Skeletal muscle tissue (tissue), 4 donors: ENCODE results near the gene TSPOAP1. TPM values are rescaled to one million over a fixed set of nuclear protein-coding genes. Genes with fewer than 3 reads are reported as not detected.

Experiments used
- H3K27ac ChIP-seq: one replicate; pipeline ENCODE4 v1.7.0; 2013; ENCODE audit warnings: mild to moderate bottlenecking, low read depth, low read length, inconsistent platforms
- H3K27me3 ChIP-seq, 3 donors: one replicate each; pipeline ENCODE4 v1.7.0; 2013; ENCODE audit warnings: low read length in 3 of 3; ENCODE audit not compliant: control insufficient read depth in 3 of 3, insufficient read depth in 3 of 3
- H3K36me3 ChIP-seq, 3 donors: one replicate each; pipeline ENCODE4 v1.7.0; 2013; ENCODE audit warnings: low read length in 3 of 3; ENCODE audit not compliant: control insufficient read depth in 3 of 3, insufficient read depth in 3 of 3
- H3K4me1 ChIP-seq, 3 donors: one replicate each; pipeline ENCODE4 v1.7.0; 2013; ENCODE audit warnings: low read length in 3 of 3, mild to moderate bottlenecking in 3 of 3; ENCODE audit not compliant: control insufficient read depth in 3 of 3, insufficient read depth in 3 of 3
- H3K4me3 ChIP-seq, 3 donors: one replicate each; pipeline ENCODE4 v1.7.0; 2013; ENCODE audit warnings: low read length in 3 of 3
- H3K9ac ChIP-seq, 3 donors: one replicate each; pipeline ENCODE4 v1.7.0; 2013; ENCODE audit warnings: low read length in 3 of 3, mild to moderate bottlenecking in 3 of 3, moderate library complexity in 2 of 3, low read depth in 1 of 3
- H3K9me3 ChIP-seq, 3 donors: one replicate each; pipeline ENCODE4 v1.7.0; 2013; ENCODE audit warnings: low read length in 3 of 3; ENCODE audit not compliant: control insufficient read depth in 3 of 3
- total RNA-seq: library from RNA; depleted of rRNA; stranded (reverse); fragments of >200 nt; gene quantifications from one replicate; pipeline ENCODE4 v1.2.3, GENCODE V29; 2014
- donor health status: Osteomylitis.

The TSPOAP1 gene
- total RNA-seq, 1 donor from 2014 or later: 1.0 TPM

DNA sequence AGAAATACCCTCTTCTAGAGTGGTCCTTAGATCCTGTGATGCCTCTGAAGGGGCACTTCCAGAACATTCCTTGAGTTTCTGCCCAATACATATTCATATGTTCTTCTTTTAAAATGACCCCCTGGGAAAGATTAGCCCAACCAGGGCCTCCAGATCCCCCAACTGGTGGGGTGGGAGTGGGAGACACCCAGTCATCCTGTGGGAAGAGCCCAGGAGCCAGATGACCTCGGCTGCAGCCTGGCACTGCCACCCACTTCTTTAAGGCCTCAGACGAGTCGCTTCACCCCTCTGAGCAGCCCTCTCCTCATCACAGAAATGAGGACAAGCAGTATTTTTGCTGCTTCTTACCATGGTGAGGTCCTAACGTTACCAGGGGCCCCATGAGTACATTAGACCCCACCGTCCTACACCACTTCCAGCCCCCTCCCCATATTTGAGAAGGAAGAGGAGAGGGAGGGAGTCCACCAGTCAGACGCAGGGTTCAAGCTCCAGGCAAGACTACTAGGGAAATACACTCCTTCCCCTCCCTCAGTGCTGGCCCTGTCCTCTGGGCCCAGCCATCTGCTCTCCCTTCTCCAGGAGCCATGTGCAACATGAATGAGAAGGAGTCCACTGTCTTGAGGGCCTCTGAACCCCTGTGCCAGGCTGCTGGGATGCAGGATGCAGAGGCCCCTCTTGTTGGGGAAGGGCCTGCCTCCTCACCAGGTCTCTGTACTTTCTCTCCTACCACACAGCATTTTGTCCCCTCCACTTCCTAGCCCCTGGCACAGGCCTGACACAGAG lies 59.6 kb downstream of the TSPOAP1 start:
- peaks cover 3 to 19% (median 8%) of the 10 kb centered on the region in 3 donors for H3K27me3 ChIP-seq
- no peak overlapping the region for H3K9ac ChIP-seq
- H3K9me3 ChIP-seq: no peaks in the 10 kb centered on the region
- no peak overlapping the region for H3K27ac ChIP-seq
- no peaks in the 10 kb centered on the region for H3K36me3 ChIP-seq
- no peaks in the 10 kb centered on the region for H3K4me1 ChIP-seq
- H3K4me3 ChIP-seq: no peak overlapping the region

DNA sequence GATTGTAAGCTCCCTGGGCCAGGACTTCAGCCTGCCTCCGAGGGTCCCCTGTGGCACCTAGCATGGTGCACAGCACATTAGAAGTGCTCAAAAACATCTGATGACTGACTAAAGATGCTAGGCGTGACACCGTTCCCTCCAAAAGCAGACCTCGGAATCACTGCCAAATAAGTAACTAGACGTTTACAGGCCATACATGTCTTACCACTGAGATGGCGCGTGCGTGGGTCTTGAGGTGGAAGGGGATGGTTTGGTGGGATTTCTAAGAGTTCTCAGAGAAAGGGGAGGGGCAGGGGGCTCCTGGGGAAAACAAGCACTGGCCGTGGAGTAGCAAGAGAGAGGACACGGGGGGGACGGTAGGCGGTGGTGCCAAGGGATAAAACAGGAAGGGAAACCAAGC lies 60.3 kb downstream of the TSPOAP1 start:
- H3K27ac ChIP-seq: no peak overlapping the region
- H3K9me3 ChIP-seq: no peaks in the 10 kb centered on the region
- H3K4me3 ChIP-seq: no peak overlapping the region
- no peaks in the 10 kb centered on the region for H3K36me3 ChIP-seq
- H3K27me3 ChIP-seq: peaks cover 8 to 23% (median 14%) of the 10 kb centered on the region in 3 donors
- no peak overlapping the region for H3K9ac ChIP-seq
- H3K4me1 ChIP-seq: peaks cover 0 to 3% (median 0%) of the 10 kb centered on the region in 3 donors

DNA sequence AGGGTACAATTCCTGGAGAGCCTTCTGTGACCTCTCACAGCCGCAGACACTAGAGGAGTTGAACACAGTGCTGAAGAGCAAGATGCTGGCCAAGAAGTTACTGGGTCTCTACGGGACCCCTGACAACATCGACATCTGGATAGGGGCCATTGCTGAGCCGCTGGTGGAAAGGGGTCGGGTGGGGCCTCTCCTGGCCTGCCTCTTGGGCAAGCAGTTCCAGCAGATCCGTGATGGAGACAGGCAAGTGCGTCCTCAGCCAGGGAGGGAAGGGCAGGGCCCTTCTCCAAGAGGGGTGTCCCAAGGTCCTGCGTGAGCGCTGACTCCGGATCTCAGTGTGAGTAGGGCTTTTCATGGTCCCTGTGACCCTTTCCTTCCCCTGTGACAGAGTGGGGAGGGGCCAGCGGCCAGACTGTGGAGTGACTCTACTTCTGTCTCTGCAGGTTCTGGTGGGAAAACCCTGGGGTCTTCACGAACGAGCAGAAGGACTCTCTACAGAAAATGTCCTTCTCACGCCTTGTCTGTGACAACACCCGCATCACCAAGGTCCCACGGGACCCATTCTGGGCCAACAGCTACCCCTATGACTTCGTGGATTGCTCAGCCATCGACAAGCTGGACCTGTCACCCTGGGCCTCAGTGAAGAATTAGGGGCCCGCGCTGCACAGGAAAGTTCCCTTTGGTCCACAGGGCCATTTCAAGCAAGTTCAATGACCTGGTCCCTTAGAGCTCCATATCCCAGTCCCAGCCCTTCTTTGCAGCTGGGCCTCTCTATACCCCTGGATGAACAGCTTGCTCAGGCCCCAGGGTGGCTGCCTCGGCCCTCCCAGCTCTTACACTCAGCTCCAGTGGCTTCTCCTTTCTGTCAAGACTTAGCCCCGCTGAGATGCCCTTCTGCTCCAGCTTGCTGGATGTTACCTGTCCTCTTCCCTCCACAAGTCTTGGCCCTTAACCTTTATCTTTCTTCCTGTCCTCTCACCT lies 61.0 kb downstream of the TSPOAP1 start:
- Histone ChIP-seq H3K4me1 (peaks cover 0 to 3% (median 0%) of the 10 kb centered on the region in 3 donors), H3K27me3 (peaks cover 8 to 26% (median 14%) of the 10 kb centered on the region in 3 donors), H3K27ac (no peak overlapping the region), H3K36me3 (no peaks in the 10 kb centered on the region), H3K4me3 (no peak overlapping the region), H3K9ac (no peak overlapping the region), H3K9me3 (no peaks in the 10 kb centered on the region)

DNA sequence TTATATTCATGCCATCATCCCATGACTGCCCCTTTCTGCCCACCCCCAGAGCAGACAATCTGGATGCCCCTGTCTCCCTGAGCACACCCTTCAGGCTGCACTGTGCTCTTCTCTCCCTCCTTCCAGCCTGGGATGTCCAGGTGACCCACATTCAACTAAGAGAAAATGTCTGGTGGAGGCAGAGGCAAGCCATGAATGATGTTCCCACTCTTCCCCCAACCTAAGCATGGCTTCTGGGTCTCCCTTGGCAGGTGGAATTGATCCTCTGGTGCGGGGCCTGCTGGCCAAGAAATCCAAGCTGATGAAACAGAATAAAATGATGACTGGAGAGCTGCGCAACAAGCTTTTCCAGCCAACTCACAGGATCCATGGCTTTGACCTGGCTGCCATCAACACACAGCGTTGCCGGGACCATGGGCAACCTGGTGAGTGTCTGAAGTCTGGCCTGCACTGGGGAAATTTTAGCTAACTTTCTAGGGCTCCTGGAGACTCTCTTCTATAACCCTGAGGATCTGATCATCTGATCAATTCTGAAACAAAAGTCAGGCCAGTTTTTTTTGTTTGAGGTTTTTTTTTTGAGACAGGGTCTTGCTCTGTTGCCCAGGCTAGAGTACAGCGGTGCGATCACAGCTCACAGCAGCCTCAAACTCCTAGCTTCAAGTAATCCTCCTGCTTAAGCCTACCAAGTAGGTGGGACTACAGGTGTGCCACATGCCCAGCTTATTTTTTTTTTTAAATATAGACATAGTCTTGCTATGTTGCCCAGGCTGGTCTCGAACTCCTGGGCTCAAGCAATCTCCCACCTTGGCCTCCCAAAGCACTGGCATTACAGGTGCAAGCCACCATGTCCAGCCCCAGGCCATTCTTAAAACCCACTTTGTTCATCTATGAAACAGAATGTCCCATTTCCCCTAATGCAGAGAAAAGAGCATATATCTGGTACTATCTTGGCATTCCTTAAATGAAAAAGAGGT lies 62.4 kb downstream of the TSPOAP1 start:
- Histone ChIP-seq H3K4me1 (peaks cover 0 to 3% (median 0%) of the 10 kb centered on the region in 3 donors), H3K9me3 (no peaks in the 10 kb centered on the region), H3K27ac (no peak overlapping the region), H3K4me3 (no peak overlapping the region), H3K27me3 (peaks cover 14 to 28% (median 14%) of the 10 kb centered on the region in 3 donors), H3K36me3 (no peaks in the 10 kb centered on the region), H3K9ac (no peak overlapping the region)

DNA sequence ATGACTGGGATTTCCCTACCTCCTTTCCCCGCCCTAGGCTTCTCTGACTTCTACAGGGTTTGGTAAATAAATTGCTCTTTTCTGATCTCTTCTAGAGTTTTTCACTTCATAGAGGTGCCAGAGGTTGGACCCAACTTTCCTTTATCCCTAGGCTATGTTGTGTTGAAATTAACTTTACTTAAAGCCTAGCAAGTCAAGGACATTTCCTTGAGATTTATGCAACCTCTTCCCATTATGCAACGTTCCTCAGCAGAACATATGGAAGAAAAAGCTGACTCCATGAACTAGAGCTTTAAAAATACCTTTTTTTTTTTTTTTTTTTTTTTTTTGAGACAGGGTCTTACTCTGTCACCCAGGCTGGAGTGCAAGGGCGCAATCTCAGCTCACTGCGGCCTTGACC lies 63.3 kb downstream of the TSPOAP1 start:
- H3K4me3 ChIP-seq: no peak overlapping the region
- peaks cover 0 to 3% (median 0%) of the 10 kb centered on the region in 3 donors for H3K4me1 ChIP-seq
- peaks cover 14 to 28% (median 14%) of the 10 kb centered on the region in 3 donors for H3K27me3 ChIP-seq
- H3K9me3 ChIP-seq: no peaks in the 10 kb centered on the region
- no peak overlapping the region for H3K9ac ChIP-seq
- H3K27ac ChIP-seq: no peak overlapping the region
- H3K36me3 ChIP-seq: no peaks in the 10 kb centered on the region

DNA sequence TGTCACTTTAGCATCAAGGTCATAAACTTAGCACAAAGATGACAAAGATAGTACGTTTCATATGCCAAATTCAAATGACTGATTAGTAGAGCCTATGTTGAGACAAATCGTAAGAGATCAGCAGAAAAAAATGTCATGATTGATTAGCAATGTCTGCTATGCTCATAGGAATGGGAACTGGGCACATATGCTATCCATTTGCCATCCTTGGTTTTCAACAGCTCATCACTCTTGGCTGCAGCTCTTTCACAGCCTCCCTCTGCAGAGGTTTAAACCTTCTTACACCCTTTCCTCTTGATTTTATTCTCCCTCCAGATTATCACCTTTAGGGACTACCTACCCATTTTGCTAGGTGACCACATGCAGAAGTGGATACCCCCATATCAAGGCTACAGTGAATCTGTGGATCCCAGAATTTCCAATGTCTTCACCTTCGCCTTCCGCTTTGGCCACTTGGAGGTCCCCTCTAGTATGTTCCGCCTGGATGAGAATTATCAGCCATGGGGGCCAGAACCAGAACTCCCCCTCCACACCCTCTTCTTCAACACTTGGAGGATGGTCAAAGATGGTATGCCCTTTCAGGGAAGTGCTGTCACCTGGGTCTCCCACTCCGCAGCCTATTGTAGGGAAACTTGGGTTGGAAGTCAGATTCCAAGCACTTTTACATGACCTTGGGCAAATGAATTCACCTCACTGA lies 64.0 kb downstream of the TSPOAP1 start:
- Histone ChIP-seq H3K27ac (no peak overlapping the region), H3K27me3 (peaks cover 14 to 28% (median 14%) of the 10 kb centered on the region in 3 donors)

DNA sequence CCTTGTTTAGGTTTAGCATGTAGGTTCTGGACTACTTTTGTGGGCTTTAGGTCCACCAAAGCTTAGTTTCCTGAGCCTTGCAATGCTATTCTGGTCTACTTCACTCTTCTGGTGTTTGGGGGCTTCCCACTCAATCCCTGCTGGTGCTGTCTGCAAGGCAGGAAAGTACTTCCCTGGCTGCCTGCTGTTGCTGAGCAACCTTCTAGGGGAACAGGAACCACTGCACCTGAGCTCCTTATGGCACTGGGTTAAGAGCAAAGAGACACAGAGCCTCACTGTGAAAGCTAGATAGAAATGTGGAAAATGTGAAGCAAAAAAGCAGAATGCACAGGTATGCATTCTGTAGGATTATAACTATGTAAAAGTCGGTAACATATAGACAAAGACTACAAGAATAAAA lies 64.8 kb downstream of the TSPOAP1 start:
- Histone ChIP-seq H3K27me3 (peaks cover 14 to 28% (median 14%) of the 10 kb centered on the region in 3 donors), H3K36me3 (no peaks in the 10 kb centered on the region), H3K9me3 (no peaks in the 10 kb centered on the region), H3K4me3 (no peak overlapping the region), H3K9ac (no peak overlapping the region), H3K4me1 (peaks cover 0 to 3% (median 0%) of the 10 kb centered on the region in 3 donors), H3K27ac (no peak overlapping the region)

More for the DNA sequence above, 64.0 kb downstream of the TSPOAP1 start:
- no peaks in the 10 kb centered on the region for H3K36me3 ChIP-seq
- peaks cover 0 to 3% (median 0%) of the 10 kb centered on the region in 3 donors for H3K4me1 ChIP-seq
- no peaks in the 10 kb centered on the region for H3K9me3 ChIP-seq
- H3K9ac ChIP-seq: no peak overlapping the region
- H3K4me3 ChIP-seq: no peak overlapping the region

DNA sequence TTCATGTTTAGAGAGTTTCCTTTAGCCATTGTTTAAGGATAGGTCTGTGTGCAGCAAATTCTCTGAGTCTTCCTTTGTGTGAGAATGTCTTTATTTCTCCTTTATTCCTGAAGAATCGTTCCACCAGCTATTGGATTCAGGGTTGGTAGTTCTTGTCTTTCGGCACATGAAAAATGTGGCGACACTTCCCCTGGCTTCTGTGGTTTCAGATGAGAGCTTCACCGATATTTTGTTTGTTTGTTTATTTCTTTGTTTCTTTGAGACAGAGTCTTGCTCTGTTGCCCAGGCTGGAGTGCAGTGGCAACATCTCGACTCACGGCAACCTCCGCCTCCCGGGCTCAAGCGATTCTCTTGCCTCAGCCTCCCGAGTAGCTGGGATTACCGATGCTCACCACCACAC lies 66.4 kb downstream of the TSPOAP1 start:
- H3K4me1 ChIP-seq: peaks cover 0 to 3% (median 0%) of the 10 kb centered on the region in 3 donors

DNA sequence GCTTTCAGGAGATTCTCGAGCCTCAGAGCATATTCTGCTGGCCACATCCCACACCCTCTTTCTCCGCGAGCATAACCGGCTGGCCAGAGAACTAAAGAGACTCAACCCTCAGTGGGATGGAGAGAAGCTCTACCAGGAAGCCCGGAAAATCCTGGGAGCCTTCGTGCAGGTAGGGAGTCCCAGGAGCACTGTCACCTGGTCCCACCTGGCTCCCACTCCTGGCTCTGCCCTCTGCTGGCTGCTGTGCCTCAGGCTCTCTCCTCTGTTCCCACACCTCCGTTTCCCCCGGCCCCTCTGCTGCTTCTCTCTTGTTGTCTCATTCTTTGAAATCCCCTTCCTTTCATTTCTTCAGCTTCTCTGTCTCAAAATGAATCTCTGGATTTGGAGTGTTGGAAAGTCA lies 73.8 kb downstream of the TSPOAP1 start:
- Histone ChIP-seq H3K4me1 (peaks cover 0 to 2% (median 0%) of the 10 kb centered on the region in 3 donors), H3K9ac (no peak overlapping the region), H3K27ac (no peak overlapping the region), H3K4me3 (no peak overlapping the region), H3K36me3 (no peaks in the 10 kb centered on the region), H3K9me3 (no peaks in the 10 kb centered on the region), H3K27me3 (peaks cover 8 to 18% (median 13%) of the 10 kb centered on the region in 3 donors)

More for the DNA sequence above, 66.4 kb downstream of the TSPOAP1 start:
- no peaks in the 10 kb centered on the region for H3K36me3 ChIP-seq
- no peaks in the 10 kb centered on the region for H3K9me3 ChIP-seq
- H3K4me3 ChIP-seq: no peak overlapping the region
- no peak overlapping the region for H3K9ac ChIP-seq
- H3K27ac ChIP-seq: no peak overlapping the region
- H3K27me3 ChIP-seq: peaks cover 14 to 24% (median 14%) of the 10 kb centered on the region in 3 donors
